ENCODE results near the gene FKBP1A.

DNA sequence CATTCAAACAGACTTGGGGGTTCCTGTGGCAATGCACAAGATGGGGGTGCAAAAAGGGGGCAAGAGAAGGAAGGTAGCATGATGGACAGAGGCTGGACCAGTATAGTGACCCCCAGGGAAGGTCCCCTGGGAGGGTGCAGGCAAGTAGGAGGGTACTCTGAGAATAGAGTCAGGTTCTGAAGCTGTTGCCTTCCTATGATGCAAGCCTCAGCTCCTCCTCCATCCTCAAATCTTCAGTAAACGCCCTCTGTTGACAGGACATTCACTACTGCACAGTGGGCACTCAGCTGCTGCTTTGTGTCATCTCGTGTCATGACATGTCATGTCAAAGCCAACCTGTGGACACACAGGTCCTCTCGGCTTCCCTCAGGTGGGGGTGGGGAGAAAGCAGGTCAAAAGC, 58.1 kb downstream of the FKBP1A start:
- TF ChIP-seq, protein P1, sequence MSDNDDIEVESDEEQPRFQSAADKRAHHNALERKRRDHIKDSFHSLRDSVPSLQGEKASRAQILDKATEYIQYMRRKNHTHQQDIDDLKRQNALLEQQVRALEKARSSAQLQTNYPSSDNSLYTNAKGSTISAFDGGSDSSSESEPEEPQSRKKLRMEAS (IDR thresholded peaks at IDR 0.05; ENCODE audit: insufficient read depth, insufficient read length), result no peak
- TF ChIP-seq, protein P2, sequence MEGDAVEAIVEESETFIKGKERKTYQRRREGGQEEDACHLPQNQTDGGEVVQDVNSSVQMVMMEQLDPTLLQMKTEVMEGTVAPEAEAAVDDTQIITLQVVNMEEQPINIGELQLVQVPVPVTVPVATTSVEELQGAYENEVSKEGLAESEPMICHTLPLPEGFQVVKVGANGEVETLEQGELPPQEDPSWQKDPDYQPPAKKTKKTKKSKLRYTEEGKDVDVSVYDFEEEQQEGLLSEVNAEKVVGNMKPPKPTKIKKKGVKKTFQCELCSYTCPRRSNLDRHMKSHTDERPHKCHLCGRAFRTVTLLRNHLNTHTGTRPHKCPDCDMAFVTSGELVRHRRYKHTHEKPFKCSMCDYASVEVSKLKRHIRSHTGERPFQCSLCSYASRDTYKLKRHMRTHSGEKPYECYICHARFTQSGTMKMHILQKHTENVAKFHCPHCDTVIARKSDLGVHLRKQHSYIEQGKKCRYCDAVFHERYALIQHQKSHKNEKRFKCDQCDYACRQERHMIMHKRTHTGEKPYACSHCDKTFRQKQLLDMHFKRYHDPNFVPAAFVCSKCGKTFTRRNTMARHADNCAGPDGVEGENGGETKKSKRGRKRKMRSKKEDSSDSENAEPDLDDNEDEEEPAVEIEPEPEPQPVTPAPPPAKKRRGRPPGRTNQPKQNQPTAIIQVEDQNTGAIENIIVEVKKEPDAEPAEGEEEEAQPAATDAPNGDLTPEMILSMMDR (IDR thresholded peaks at IDR 0.05; ENCODE audit: extremely low read depth in 1 of 2, insufficient read depth in 1 of 2, low read depth in 1 of 2, low read length in 2 of 2), result no peak
- no peak for TF ChIP-seq MYC (IDR thresholded peaks at IDR 0.05; ENCODE audit: low read depth, low read length)
- no peak for TF ChIP-seq POLR2A (IDR thresholded peaks at IDR 0.05; ENCODE audit: low read depth, low read length)
- TF ChIP-seq POLR2AphosphoS5 (IDR thresholded peaks at IDR 0.05; ENCODE audit: insufficient read depth, low read depth, low read length), result no peak
- no peak for TF ChIP-seq JUN (IDR thresholded peaks at IDR 0.05; ENCODE audit: borderline replicate concordance, insufficient read depth, insufficient read length, low read depth)
- TF ChIP-seq EZH2 (IDR thresholded peaks at IDR 0.05; ENCODE audit: borderline replicate concordance, low read depth, low read length, severe bottlenecking), result no peak
- no peak for TF ChIP-seq GATA2 (IDR thresholded peaks at IDR 0.05; ENCODE audit: insufficient read depth, insufficient read length, low read depth, low read length)
- TF ChIP-seq FOS (IDR thresholded peaks at IDR 0.05; ENCODE audit: borderline replicate concordance, insufficient read depth, low read length), result no peak

Data from endothelial cell of umbilical vein (primary cell).